Endothelial cell of umbilical vein (primary cell): ENCODE data around the gene CDC5L. TPM values are rescaled to one million over a fixed set of nuclear protein-coding genes. Genes with fewer than 3 reads are reported as not detected.

Experiments
- BruUV-seq: library from RNA; stranded (reverse); fragments of 400-500 nt; replicated peaks from 2 replicates; lab custom pipeline; 2021; lab: Mats Ljungman, UMichigan
- CTCF ChIA-PET: fragments of 300-600, 350-600 bp; sonication (Branson Sonifier 250); formaldehyde crosslinking; loops from one replicate; lab custom pipeline; 2021; ENCODE audit warnings: antibody characterized with exemption, inconsistent platforms; lab: Charles Lee
- POLR2A ChIA-PET: fragments of 300-600, 350-600 bp; sonication (Branson Sonifier 250); formaldehyde crosslinking; loops from one replicate; lab custom pipeline; 2021; ENCODE audit warnings: antibody characterized with exemption, inconsistent platforms; lab: Charles Lee
- DNase-seq: peaks from one replicate; pipeline ENCODE4 v3.0.0-alpha.2; 2011; ENCODE audit warnings: low read depth, low spot score
- FAIRE-seq: peaks from 2 replicates; lab custom pipeline; 2011; peaks lifted over from hg19 to GRCh38; lab: Jason Lieb, UNC
- H2AFZ ChIP-seq: 2 replicates; pipeline ENCODE4 v1.6.0; 2012; ENCODE audit warnings: low read depth, low read length, control low read depth, inconsistent platforms
- H3K27ac ChIP-seq: 2 replicates; pipeline ENCODE4 v1.5.1; 2011; ENCODE audit warnings: low read depth, mild to moderate bottlenecking, control low read depth, low read length, moderate library complexity; ENCODE audit not compliant: insufficient read depth
- H3K27me3 ChIP-seq, 2 experiments: 2 replicates each; pipeline versions ENCODE4 v1.6.0 to v1.6.1; 2011; ENCODE audit warnings: low read length in 2 of 2, mixed read lengths in 1 of 2; ENCODE audit not compliant: control insufficient read depth in 2 of 2, insufficient read depth in 2 of 2
- H3K36me3 ChIP-seq, 2 experiments: 2 replicates in 1 of 2; 3 replicates in 1 of 2; pipeline ENCODE4 v1.5.1; 2011; ENCODE audit warnings: low read length in 2 of 2, mild to moderate bottlenecking in 1 of 2, moderate library complexity in 1 of 2; ENCODE audit not compliant: control insufficient read depth in 2 of 2, insufficient read depth in 2 of 2; ENCODE audit errors: extremely low read depth in 1 of 2
- H3K4me1 ChIP-seq: 3 replicates; pipeline ENCODE4 v1.5.1; 2011; ENCODE audit warnings: mild to moderate bottlenecking, low read length; ENCODE audit not compliant: control insufficient read depth, insufficient read depth; ENCODE audit errors: extremely low read depth
- H3K4me2 ChIP-seq: 2 replicates; pipeline ENCODE4 v1.6.1; 2011; ENCODE audit warnings: low read length, control low read depth, mixed read lengths; ENCODE audit not compliant: insufficient read depth
- H3K4me3 ChIP-seq, 3 experiments: fragments of 200-600 bp in 1 of 3; sonication (generic), shearing (Covaris generic) in 1 of 3; replicated peaks in 1 of 3; 2 replicates each; pipeline ENCODE4 v1.5.1; 2011 to 2016; ENCODE audit warnings: control low read depth in 3 of 3, low read length in 3 of 3, mild to moderate bottlenecking in 2 of 3, inconsistent platforms in 1 of 3, low read depth in 1 of 3, moderate library complexity in 1 of 3; ENCODE audit not compliant: insufficient read depth in 1 of 3
- H3K79me2 ChIP-seq: 2 replicates; pipeline ENCODE4 v1.6.0; 2012; ENCODE audit warnings: low read length, inconsistent platforms; ENCODE audit not compliant: control insufficient read depth, insufficient read depth
- H3K9ac ChIP-seq: replicated peaks from 2 replicates; pipeline ENCODE3; 2011; ENCODE audit warnings: low read length, control low read depth; ENCODE audit not compliant: insufficient read depth; ENCODE audit errors: extremely low read depth
- H3K9me1 ChIP-seq: replicated peaks from 3 replicates; pipeline ENCODE4 v1.6.0; 2011; ENCODE audit warnings: mild to moderate bottlenecking, low read length; ENCODE audit not compliant: control insufficient read depth, insufficient read depth; ENCODE audit errors: extremely low read depth
- H3K9me3 ChIP-seq: replicated peaks from 2 replicates; pipeline ENCODE4 v1.5.1; 2012; ENCODE audit warnings: low read length, inconsistent platforms; ENCODE audit not compliant: control insufficient read depth, insufficient read depth
- H4K20me1 ChIP-seq: replicated peaks from 2 replicates; pipeline ENCODE3; 2011; ENCODE audit warnings: mild to moderate bottlenecking, low read length; ENCODE audit not compliant: control insufficient read depth, insufficient read depth; ENCODE audit errors: extremely low read depth
- GATA2 ChIP-seq: IDR thresholded peaks from 2 replicates; pipeline ENCODE4 v1.7.0; 2011; ENCODE audit warnings: low read depth, mild to moderate bottlenecking, moderate library complexity, mixed read lengths, low read length; ENCODE audit not compliant: insufficient read length, insufficient read depth
- JUN ChIP-seq: IDR thresholded peaks from 2 replicates; pipeline ENCODE4 v1.6.1; 2011; ENCODE audit warnings: borderline replicate concordance, low read depth; ENCODE audit not compliant: insufficient read length, insufficient read depth
- MAX ChIP-seq: IDR thresholded peaks from 2 replicates; pipeline ENCODE4 v1.6.1; 2011; ENCODE audit not compliant: insufficient read depth, insufficient read length
- MYC ChIP-seq: IDR thresholded peaks from one replicate; pipeline ENCODE4 v1.6.1; 2011; ENCODE audit warnings: mild to moderate bottlenecking, low read depth, low read length
- dilution Hi-C: fragments of 300-500 bp; cut with MboI; formaldehyde crosslinking; loops from one replicate; pipeline ENCODE4 v1.15.0; 2019; ENCODE audit warnings: low sequenced_read_pairs; ENCODE audit not compliant: extremely low pct_ligation_motif_present
- intact Hi-C: fragments of 100-400 bp; cut with micrococcal nuclease; formaldehyde crosslinking; loops from one replicate; pipeline ENCODE4 v1.10.0; 2022
- polyA plus RNA-seq, 4 experiments: library from polyadenylated mRNA; depleted of rRNA in 3 of 4; stranded (reverse) in 3 of 4; unstranded in 1 of 4; fragments of >200 nt; gene quantifications; 2 replicates each; pipeline versions ENCODE4 v1.2.1 to v1.2.3, GENCODE V29; 2011 to 2012; ENCODE audit warnings: missing spikeins in 1 of 4
- total RNA-seq: library from RNA; stranded (reverse); gene quantifications from 2 replicates; pipeline ENCODE4 v1.2.3, GENCODE V29; 2021
- TF ChIP-seq, protein P1 (sequence below), 2 donors: IDR thresholded peaks; 1 replicate in 1 of 2; 2 replicates in 1 of 2; pipeline ENCODE4 v1.5.1; 2011; ENCODE audit warnings: low read length in 2 of 2, mild to moderate bottlenecking in 2 of 2, moderate library complexity in 2 of 2, control low read depth in 1 of 2, inconsistent platforms in 1 of 2, low read depth in 1 of 2; ENCODE audit not compliant: insufficient read depth in 1 of 2; ENCODE audit errors: extremely low read depth in 1 of 2

CDC5L gene
- total and polyA plus RNA-seq, 2 donors (not counting 3 experiments of a cell fraction or from before 2014, with no cell fraction given), result 6.9 to 24.6 TPM

DNA sequence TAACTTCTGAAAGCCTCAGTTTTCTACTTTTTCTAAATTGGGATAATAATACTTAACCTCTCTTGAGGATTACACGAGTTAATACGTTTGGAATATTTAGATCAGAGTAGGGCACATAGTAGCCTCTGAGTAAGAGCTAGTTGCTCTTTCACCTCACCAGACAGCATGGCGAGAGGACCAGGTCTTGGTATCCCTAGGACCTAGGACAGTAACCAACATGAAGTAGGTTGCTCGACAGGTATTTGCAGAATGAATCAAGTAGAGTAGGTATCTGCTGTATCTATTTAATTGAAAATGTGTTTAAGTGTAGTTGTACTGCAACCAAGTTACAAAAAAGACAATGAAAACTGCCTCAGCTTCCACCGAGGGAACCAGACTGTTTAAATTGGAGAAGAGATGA lies 1.4 kb downstream of the CDC5L start:
- no peaks in the 10 kb centered on the region for H3K27me3 ChIP-seq
- H3K4me1 ChIP-seq, result peaks cover 22% of the 10 kb centered on the region
- dilution Hi-C loops, result no loop called here
- FAIRE-seq (no peak), DNase-seq (no peak)
- H3K27ac ChIP-seq, result no peak overlapping the region
- ChIA-PET POLR2A (no interaction called here), CTCF (no interaction called here)
- H4K20me1 ChIP-seq, result no peaks in the 10 kb centered on the region
- no peaks in the 10 kb centered on the region for H3K9me3 ChIP-seq
- peak overlapping the region; percentile 95 for H3K9ac ChIP-seq
- intact Hi-C loops, result no loop called here
- H2AFZ ChIP-seq, result no peak overlapping the region
- BruUV-seq, result no TSS peak
- H3K36me3 ChIP-seq, result peaks cover 9 to 12% of the 10 kb centered on the region in 2 experiments
- H3K79me2 ChIP-seq, result peaks cover 34% of the 10 kb centered on the region
- H3K4me2 ChIP-seq, result peak overlapping the region; percentile 86
- H3K9me1 ChIP-seq, result no peaks in the 10 kb centered on the region
- TF ChIP-seq MAX (no peak), MYC (no peak)
- TF ChIP-seq, protein P1, sequence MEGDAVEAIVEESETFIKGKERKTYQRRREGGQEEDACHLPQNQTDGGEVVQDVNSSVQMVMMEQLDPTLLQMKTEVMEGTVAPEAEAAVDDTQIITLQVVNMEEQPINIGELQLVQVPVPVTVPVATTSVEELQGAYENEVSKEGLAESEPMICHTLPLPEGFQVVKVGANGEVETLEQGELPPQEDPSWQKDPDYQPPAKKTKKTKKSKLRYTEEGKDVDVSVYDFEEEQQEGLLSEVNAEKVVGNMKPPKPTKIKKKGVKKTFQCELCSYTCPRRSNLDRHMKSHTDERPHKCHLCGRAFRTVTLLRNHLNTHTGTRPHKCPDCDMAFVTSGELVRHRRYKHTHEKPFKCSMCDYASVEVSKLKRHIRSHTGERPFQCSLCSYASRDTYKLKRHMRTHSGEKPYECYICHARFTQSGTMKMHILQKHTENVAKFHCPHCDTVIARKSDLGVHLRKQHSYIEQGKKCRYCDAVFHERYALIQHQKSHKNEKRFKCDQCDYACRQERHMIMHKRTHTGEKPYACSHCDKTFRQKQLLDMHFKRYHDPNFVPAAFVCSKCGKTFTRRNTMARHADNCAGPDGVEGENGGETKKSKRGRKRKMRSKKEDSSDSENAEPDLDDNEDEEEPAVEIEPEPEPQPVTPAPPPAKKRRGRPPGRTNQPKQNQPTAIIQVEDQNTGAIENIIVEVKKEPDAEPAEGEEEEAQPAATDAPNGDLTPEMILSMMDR (IDR thresholded peaks at IDR 0.05; ENCODE audit: extremely low read depth in 1 of 2, insufficient read depth in 1 of 2, low read depth in 1 of 2, low read length in 2 of 2), result no peak
- peak overlapping the region in 1 of 3 experiments; percentile 79 for H3K4me3 ChIP-seq

DNA sequence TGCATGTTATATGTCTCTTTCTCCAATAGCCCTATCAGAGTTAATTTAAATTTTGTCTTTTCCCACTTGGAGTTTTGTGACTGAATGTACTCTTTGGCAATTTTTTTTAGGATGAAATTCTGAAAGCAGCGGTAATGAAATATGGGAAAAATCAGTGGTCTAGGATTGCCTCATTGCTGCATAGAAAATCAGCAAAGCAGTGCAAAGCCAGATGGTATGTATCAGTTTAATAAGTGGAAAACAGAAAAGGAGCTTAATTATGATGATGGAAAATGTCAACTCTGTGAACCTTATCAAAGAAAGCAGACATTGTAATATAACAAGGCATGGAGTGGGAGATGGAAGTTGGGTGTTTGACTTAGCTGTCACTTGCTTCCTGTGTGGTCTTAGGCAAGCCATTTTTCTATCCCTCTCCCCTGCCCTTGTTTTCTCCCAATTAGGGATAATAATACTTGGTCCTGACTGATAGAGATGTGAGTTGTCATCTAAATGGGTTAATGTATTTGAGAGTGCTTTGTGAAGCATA lies 2.7 kb downstream of the CDC5L start:
- intact Hi-C loops, result no loop called here
- no peak overlapping the region for H2AFZ ChIP-seq
- TF ChIP-seq GATA2, result no peak
- no peak for TF ChIP-seq JUN
- dilution Hi-C loops, result no loop called here
- no TSS peak for BruUV-seq
- H3K27me3 ChIP-seq, result no peaks in the 10 kb centered on the region
- no peaks in the 10 kb centered on the region for H3K9me1 ChIP-seq
- H3K4me3 ChIP-seq, result no peak overlapping the region
- H3K4me2 ChIP-seq, result no peak overlapping the region
- ChIA-PET CTCF (no interaction called here), POLR2A (no interaction called here)
- peaks cover 12 to 17% of the 10 kb centered on the region in 2 experiments for H3K36me3 ChIP-seq
- H4K20me1 ChIP-seq, result no peaks in the 10 kb centered on the region
- DNase-seq (no peak), FAIRE-seq (peak; percentile 46)
- H3K27ac ChIP-seq, result no peak overlapping the region
- H3K4me1 ChIP-seq, result peaks cover 22% of the 10 kb centered on the region
- H3K9ac ChIP-seq, result no peak overlapping the region
- peaks cover 34% of the 10 kb centered on the region for H3K79me2 ChIP-seq
- no peaks in the 10 kb centered on the region for H3K9me3 ChIP-seq
